NCI-H82 (cell line): ENCODE results near the gene DNAI7.
A peak's percentile ranks its signal among the peaks of the same experiment; 100 is the strongest.

Experiments
- DNase-seq: peaks from one replicate; lab custom pipeline; 2025; lab: John Stamatoyannopoulos, UW

The DNAI7 gene

GRCh38 chr12:25195056-25195971 lies at the start of gene DNAI7, which contains the start of gene ETFRF1:
Gene DNAI7 (minus strand): TSS chr12:25195160. CDS start chr12:25195078, 82 bp downstream.
Gene ETFRF1 (plus strand): TSS chr12:25195237. CDS start chr12:25203957, 8,720 bp downstream.
- DNase-seq: peak; percentile 99

- no peak for DNase-seq
Observed at GRCh38 chr12:25243680-25243990, 48.7 kb upstream of the DNAI7 start.

GRCh38 chr12:25242981-25243679 lies 48.2 kb upstream of the DNAI7 start:
- no peak for DNase-seq

GRCh38 chr12:25241167-25242020 lies 46.4 kb upstream of the DNAI7 start:
- DNase-seq: peak; percentile 62

- DNase-seq: no peak
Observed at GRCh38 chr12:25236626-25237025, 41.7 kb upstream of the DNAI7 start.

- peak; percentile 51 for DNase-seq
Observed at GRCh38 chr12:25236190-25236589, 41.2 kb upstream of the DNAI7 start.

GRCh38 chr12:25213338-25213737 lies 18.4 kb upstream of the DNAI7 start:
- DNase-seq: no peak

GRCh38 chr12:25208554-25208953 lies 13.6 kb upstream of the DNAI7 start:
- no peak for DNase-seq

- no peak for DNase-seq
Observed at GRCh38 chr12:25207846-25208245, 12.9 kb upstream of the DNAI7 start.

- no peak for DNase-seq
Observed at GRCh38 chr12:25207411-25207810, 12.5 kb upstream of the DNAI7 start.

- DNase-seq: no peak
Observed at GRCh38 chr12:25202137-25202536, 7.2 kb upstream of the DNAI7 start.

GRCh38 chr12:25200703-25201102 lies 5.7 kb upstream of the DNAI7 start:
- DNase-seq: no peak

GRCh38 chr12:25197608-25198007 lies 2.6 kb upstream of the DNAI7 start:
- no peak for DNase-seq

GRCh38 chr12:25194722-25195055 lies 271 bp downstream of the DNAI7 start:
- DNase-seq: no peak

GRCh38 chr12:25194214-25194613 lies 746 bp downstream of the DNAI7 start:
- no peak for DNase-seq

GRCh38 chr12:25190793-25191192 lies 4.2 kb downstream of the DNAI7 start:
- DNase-seq: no peak

GRCh38 chr12:25189656-25190055 lies 5.3 kb downstream of the DNAI7 start:
- DNase-seq: no peak

- DNase-seq: no peak
Observed at GRCh38 chr12:25187781-25188180, 7.2 kb downstream of the DNAI7 start.

GRCh38 chr12:25186788-25187402 lies 8.1 kb downstream of the DNAI7 start:
- DNase-seq: no peak

- no peak for DNase-seq
Observed at GRCh38 chr12:25186038-25186787, 8.7 kb downstream of the DNAI7 start.

- no peak for DNase-seq
Observed at GRCh38 chr12:25184132-25184531, 10.8 kb downstream of the DNAI7 start.
